Measurements from ENCODE around the gene C9orf50. TPM values are rescaled to one million over a fixed set of nuclear protein-coding genes. Genes with fewer than 3 reads are reported as not detected.

The C9orf50 gene
- total RNA-seq, 3 donors from 2014 or later (not counting 1 experiment from before 2014, with no cell fraction given), result not detected

GRCh38 chr9:129583308-129584038, 37.4 kb downstream of the C9orf50 start:
- H3K9me3 Mint-ChIP-seq, result no peaks in the 10 kb centered on the region
- H3K27me3 Mint-ChIP-seq (ENCODE audit: low read depth in 2 of 2), result no peaks in the 10 kb centered on the region
- peaks cover 8 to 17% of the 10 kb centered on the region in 2 donors for H3K4me1 Mint-ChIP-seq
- no peaks in the 10 kb centered on the region for H3K36me3 ChIP-seq (ENCODE audit: control insufficient read depth, insufficient read depth, low read length)
- H3K4me3 ChIP-seq (ENCODE audit: low read length), result no peak overlapping the region
- no peak for ATAC-seq
- 72% methylated on average over 8 of the region's 10 CpGs for WGBS (ENCODE audit: insufficient coverage)
- H3K27ac Mint-ChIP-seq, result no peak overlapping the region
- peaks cover 55% of the 10 kb centered on the region for H3K4me1 ChIP-seq (ENCODE audit: control insufficient read depth, insufficient read depth, low read length)
- no peak for TF ChIP-seq CTCF (IDR thresholded peaks at IDR 0.05)
- DNase-seq, result no peak
- intact Hi-C loops (cut with micrococcal nuclease), result no loop called here
- no peaks in the 10 kb centered on the region for H3K36me3 Mint-ChIP-seq
- no peaks in the 10 kb centered on the region for H3K9me3 ChIP-seq (ENCODE audit: control insufficient read depth, insufficient read depth, low read length)
- H3K4me3 Mint-ChIP-seq, result no peak overlapping the region
- no peak overlapping the region for H3K27ac ChIP-seq (ENCODE audit: low read length)
- no peaks in the 10 kb centered on the region for H3K27me3 ChIP-seq (ENCODE audit: control insufficient read depth, insufficient read depth, low read length)

DNA sequence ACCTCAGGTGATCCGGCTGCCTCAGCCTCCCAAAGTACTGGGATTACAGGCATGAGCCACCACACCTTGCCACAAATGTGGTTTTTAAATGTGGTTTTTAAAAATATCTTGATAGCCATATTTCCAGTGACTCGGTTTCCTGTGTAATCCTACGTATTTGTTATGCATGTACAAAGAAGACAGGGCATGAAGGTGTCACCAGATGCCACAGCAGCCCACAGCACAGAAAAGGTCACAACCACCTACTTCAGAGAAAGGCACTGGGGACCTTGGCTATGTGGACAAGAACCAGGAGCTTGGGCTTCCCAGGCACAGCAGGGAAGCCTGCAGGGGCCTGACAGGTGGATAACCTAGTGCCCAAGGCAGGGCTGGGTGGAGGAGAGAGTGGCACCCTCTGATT, 38.0 kb downstream of the C9orf50 start:
- Histone ChIP-seq H3K4me3 (ENCODE audit: low read length) (no peak overlapping the region), H3K36me3 (ENCODE audit: control insufficient read depth, insufficient read depth, low read length) (no peaks in the 10 kb centered on the region), H3K4me1 (ENCODE audit: control insufficient read depth, insufficient read depth, low read length) (peaks cover 55% of the 10 kb centered on the region), H3K9me3 (ENCODE audit: control insufficient read depth, insufficient read depth, low read length) (no peaks in the 10 kb centered on the region), H3K27ac (ENCODE audit: low read length) (no peak overlapping the region), H3K27me3 (ENCODE audit: control insufficient read depth, insufficient read depth, low read length) (no peaks in the 10 kb centered on the region)
- Mint-ChIP-seq H3K27me3 (ENCODE audit: low read depth in 2 of 2) (no peaks in the 10 kb centered on the region), H3K27ac (no peak overlapping the region), H3K4me3 (no peak overlapping the region), H3K4me1 (peaks cover 8 to 17% of the 10 kb centered on the region in 2 donors), H3K9me3 (no peaks in the 10 kb centered on the region), H3K36me3 (no peaks in the 10 kb centered on the region)
- no peak for ATAC-seq
- peak in 1 of 2 donors; percentile 21 for DNase-seq
- TF ChIP-seq CTCF (IDR thresholded peaks at IDR 0.05), result no peak
- 52% methylated on average over 3 of the region's 3 CpGs for WGBS (ENCODE audit: insufficient coverage)
- intact Hi-C loops (cut with micrococcal nuclease), result no loop called here

DNA sequence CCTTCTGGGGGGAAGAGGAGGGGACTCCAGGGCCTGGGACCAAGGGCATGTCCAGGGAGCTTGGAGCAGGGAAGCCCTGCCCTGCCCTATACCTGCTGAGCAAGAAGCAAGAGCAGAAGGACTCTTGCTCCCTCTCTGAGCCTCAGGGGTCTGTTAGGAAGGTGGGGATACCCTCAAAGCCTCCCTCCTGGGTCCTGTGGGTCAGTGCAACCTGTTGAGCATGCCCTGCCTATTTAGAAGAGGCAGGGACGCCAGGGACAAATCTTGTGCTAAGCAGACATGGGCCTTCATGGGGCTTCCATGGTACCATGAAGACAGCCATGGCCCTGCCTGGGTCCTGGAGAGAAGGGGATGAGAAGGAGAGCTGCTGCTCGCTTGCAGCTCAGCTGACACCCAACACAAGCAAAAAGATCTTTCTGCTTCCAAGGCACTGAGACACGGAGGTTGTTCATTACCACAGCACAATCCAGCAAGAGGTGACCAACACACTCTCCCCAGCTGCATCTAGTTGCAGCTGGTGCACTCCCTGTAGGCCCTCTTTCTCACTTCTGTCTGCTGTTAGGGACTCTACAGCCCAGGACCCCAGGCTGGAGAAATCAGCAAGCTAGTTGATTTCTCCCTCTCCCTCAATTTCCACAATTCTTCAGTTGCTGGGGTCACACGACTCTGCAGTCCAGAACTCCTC, 39.3 kb downstream of the C9orf50 start:
- intact Hi-C loops (cut with micrococcal nuclease), result no loop called here
- Histone ChIP-seq H3K27ac (ENCODE audit: low read length) (no peak overlapping the region), H3K4me3 (ENCODE audit: low read length) (no peak overlapping the region), H3K4me1 (ENCODE audit: control insufficient read depth, insufficient read depth, low read length) (peaks cover 46% of the 10 kb centered on the region), H3K27me3 (ENCODE audit: control insufficient read depth, insufficient read depth, low read length) (no peaks in the 10 kb centered on the region), H3K9me3 (ENCODE audit: control insufficient read depth, insufficient read depth, low read length) (no peaks in the 10 kb centered on the region), H3K36me3 (ENCODE audit: control insufficient read depth, insufficient read depth, low read length) (no peaks in the 10 kb centered on the region)
- WGBS (ENCODE audit: insufficient coverage), result 88% methylated on average over 4 of the region's 4 CpGs
- TF ChIP-seq CTCF (IDR thresholded peaks at IDR 0.05), result no peak
- H3K4me1 Mint-ChIP-seq, result peaks cover 8 to 17% of the 10 kb centered on the region in 2 donors
- no peak for DNase-seq
- ATAC-seq, result no peak
- no peak overlapping the region for H3K4me3 Mint-ChIP-seq
- no peaks in the 10 kb centered on the region for H3K36me3 Mint-ChIP-seq
- no peaks in the 10 kb centered on the region for H3K9me3 Mint-ChIP-seq
- no peaks in the 10 kb centered on the region for H3K27me3 Mint-ChIP-seq (ENCODE audit: low read depth in 2 of 2)
- no peak overlapping the region for H3K27ac Mint-ChIP-seq
